GM12875 (cell line): Measurements from ENCODE around the gene C2CD4A.
"Not testable (repeated sequence)": the region's sequence is repeated elsewhere in the genome, so short reads cannot be mapped to it uniquely, and the experiment has no call there.

ENCODE experiments used
- H3K4me3 ChIP-seq: one replicate; pipeline ENCODE4 v1.5.1; 2011; ENCODE audit warnings: low read depth, low read length, control low read depth
- TF ChIP-seq, protein P1 (sequence below): IDR thresholded peaks from 2 replicates; pipeline ENCODE4 v1.5.1; 2011; ENCODE audit warnings: low read depth, mild to moderate bottlenecking, control low read depth, inconsistent platforms, low read length, moderate library complexity, borderline replicate concordance; ENCODE audit not compliant: insufficient read depth

C2CD4A gene

DNA sequence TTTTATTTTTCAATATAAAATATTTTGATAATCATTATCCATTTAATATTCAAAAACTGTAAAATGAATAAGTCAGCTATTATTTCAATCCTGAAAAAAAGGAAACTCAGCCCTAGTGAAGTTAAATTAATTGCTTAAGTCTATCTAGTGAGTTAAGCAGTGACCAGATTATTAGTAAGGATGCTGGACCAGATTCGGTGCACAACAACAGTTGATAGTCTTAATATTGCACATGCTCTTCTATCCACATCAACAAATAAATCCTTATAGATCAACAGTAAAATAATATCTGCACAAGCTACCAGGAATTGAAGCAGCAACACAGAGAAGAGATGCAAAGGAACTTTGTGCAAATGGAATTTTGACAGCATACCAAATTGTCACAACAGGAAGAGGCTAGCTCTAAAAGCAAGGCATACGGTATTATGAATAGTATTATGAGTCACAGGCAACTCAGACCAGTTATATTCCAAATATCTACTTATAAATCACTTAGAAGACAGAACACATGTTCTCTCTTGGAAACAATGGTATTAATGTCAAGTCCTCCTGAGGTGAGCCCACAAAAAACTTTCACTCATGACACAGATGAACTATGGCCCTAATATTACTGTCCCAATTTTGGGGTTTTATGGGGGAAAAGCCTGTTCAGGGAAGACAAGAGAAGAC is 31.4 kb upstream of the C2CD4A start:
- TF ChIP-seq, protein P1, sequence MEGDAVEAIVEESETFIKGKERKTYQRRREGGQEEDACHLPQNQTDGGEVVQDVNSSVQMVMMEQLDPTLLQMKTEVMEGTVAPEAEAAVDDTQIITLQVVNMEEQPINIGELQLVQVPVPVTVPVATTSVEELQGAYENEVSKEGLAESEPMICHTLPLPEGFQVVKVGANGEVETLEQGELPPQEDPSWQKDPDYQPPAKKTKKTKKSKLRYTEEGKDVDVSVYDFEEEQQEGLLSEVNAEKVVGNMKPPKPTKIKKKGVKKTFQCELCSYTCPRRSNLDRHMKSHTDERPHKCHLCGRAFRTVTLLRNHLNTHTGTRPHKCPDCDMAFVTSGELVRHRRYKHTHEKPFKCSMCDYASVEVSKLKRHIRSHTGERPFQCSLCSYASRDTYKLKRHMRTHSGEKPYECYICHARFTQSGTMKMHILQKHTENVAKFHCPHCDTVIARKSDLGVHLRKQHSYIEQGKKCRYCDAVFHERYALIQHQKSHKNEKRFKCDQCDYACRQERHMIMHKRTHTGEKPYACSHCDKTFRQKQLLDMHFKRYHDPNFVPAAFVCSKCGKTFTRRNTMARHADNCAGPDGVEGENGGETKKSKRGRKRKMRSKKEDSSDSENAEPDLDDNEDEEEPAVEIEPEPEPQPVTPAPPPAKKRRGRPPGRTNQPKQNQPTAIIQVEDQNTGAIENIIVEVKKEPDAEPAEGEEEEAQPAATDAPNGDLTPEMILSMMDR, result no peak
- H3K4me3 ChIP-seq, result no peak overlapping the region

- TF ChIP-seq, protein P1, result no peak
- H3K4me3 ChIP-seq, result no peak overlapping the region
Observed at GRCh38 chr15:62046078-62046743, 20.6 kb upstream of the C2CD4A start.

DNA sequence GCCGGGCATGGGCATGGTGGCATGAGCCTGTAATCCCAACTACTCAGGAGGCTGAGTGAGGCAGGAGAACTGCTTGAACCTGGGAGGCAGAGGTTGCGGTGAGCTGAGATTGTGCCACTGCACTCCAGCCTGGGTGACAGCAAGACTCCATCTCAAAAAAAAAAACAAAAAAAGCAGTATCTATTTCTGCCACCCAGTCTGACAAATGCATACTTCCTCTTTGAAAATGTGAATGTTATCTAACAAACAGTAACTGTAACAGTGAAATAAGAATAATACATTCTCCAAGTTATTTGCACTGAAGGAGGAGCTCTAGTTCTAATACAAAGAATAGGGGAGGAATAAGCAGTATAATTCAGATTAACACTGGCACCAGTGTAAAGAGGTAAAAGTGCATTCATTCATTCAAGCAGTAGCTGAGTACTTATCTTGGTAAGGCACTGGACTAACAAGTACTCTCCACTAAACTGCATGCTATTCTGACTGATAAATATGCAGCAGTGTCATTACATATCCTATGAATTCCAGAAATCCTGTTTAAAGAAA is 19.4 kb upstream of the C2CD4A start:
- TF ChIP-seq, protein P1, result no peak
- H3K4me3 ChIP-seq, result no peak overlapping the region

DNA sequence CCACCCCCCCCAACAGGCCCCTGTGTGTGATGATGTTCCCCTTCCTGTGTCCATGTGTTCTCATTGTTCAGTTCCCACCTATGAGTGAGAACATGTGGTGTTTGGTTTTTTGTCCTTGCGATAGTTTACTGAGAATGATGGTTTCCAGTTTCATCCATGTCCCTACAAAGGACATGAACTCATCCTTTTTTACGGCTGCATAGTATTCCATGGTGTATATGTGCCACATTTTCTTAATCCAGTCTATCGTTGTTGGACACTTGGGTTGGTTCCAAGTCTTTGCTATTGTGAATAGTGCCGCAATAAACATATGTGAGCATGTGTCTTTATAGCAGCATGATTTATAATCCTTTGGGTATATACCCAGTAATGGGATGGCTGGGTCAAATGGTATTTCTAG is 18.5 kb upstream of the C2CD4A start:
- not testable (repeated sequence) for H3K4me3 ChIP-seq

- H3K4me3 ChIP-seq, result no peak overlapping the region
Observed at GRCh38 chr15:62050115-62050514, 16.7 kb upstream of the C2CD4A start.

GRCh38 chr15:62051166-62051565 is 15.6 kb upstream of the C2CD4A start:
- TF ChIP-seq, protein P1, result no peak

More at GRCh38 chr15:62050115-62050514, 16.7 kb upstream of the C2CD4A start:
- TF ChIP-seq, protein P1, result no peak

GRCh38 chr15:62052713-62053112 is 14.1 kb upstream of the C2CD4A start:
- TF ChIP-seq, protein P1, result no peak
- H3K4me3 ChIP-seq, result no peak overlapping the region

More at GRCh38 chr15:62051166-62051565, 15.6 kb upstream of the C2CD4A start:
- H3K4me3 ChIP-seq, result no peak overlapping the region
